C4-2B (cell line): Measurements from ENCODE around the gene ZMAT5.

Experiments
- CTCF ChIP-seq: fragments of 450-650 bp; conservative IDR thresholded peaks from 2 replicates; pipeline ENCODE4 v1.5.1; 2017; ENCODE audit warnings: mild to moderate bottlenecking
- ZFX ChIP-seq: fragments of 450-650 bp; IDR thresholded peaks from 2 replicates; pipeline ENCODE4 v1.6.1; 2017

- TF ChIP-seq CTCF (no peak; the same call in 1 of the 2 replicates), ZFX (no peak)
Observed at GRCh38 chr22:29813563-29813962, 46.8 kb upstream of the ZMAT5 start.
